Measurements from ENCODE around the gene SBF2.

Gene SBF2

DNA sequence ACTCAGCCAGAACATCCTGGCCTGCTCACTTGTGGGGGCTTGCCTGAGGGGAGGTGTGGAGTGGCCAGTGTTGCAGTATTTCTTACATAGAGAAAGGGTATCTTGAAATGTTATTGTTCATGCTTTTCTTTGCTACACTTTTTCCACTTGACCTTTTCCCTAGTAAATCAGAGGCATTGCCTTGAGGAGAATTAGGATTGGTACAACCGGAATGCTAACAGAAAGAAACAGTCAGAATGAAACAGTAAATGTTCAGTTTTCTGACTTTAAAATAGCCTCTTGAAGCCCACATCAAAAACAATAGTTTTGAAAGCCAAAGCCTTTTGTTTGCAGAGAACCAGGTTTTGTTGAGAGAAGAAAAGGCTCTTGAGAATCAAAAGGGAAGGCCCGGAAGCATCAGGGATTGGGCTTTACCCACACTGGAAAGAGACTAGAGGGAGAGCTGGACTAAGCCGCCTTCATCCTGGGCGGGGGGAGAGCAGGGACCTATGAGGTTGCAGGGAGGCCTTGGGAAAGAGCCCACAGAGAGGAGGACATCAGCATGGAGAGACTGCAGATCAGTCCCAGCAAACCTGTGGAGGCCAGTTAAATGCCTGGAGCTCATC, 23.2 kb upstream of the SBF2 start:
- no peak for DNase-seq

DNA sequence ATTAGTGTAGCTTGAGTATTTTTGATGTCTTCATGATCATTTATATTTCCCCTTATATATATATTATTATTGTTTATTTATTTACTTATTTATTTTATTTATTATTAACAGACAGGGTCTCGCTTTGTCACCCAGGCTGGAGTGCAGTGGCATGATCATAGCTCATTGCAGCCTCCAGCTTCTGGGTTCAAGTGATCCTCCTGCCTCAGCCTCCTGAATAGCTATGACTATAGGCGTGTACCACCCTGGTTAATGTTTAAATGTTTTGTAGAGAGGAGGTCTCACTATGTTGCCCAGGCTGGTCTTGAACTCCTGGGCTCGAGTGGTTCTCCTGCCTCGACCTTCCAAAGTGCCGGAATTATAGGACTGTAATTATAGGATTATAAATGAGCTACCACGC, 21.1 kb upstream of the SBF2 start:
- no peak for DNase-seq

DNA sequence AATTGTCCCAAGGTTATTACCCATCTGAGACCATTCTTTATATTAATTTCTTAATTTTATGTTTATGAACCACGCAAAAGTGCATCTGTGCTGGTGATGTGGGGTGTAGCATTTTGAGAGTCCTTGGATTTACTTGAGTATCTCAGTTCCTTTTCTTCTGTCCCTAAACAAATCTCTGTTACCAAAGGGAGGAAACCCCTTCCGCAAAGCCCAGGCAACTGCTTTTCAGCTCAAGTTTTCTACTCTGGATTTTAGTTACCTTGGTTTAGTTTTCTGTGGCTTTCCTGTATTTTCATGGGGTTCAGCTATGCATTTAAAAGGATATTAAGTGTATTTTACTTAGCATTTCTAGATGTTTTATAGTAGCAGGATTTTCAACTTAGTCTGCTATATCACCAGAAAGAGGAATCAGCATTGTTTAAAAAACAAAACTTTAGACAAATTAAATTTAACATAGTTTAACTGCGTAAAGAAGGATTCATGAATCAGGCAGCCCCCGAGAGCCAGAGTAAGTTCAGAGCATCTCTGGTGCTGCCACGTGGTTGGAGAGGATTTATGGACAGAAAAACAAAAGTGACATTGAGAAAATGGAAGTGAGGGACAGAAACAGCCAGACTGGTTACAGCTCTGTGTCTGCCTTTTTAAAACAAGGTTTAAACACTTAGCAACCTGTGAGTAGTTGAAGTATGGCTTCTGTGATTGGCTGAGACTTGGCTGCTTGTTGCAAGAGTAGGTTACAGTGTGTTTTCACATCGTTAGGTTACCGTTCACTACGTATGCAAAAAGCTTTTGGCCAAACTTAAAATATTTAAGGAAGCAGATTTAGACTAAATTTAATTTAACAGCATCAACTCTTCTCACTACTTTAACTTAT, 20.4 kb upstream of the SBF2 start:
- no peak for DNase-seq

DNA sequence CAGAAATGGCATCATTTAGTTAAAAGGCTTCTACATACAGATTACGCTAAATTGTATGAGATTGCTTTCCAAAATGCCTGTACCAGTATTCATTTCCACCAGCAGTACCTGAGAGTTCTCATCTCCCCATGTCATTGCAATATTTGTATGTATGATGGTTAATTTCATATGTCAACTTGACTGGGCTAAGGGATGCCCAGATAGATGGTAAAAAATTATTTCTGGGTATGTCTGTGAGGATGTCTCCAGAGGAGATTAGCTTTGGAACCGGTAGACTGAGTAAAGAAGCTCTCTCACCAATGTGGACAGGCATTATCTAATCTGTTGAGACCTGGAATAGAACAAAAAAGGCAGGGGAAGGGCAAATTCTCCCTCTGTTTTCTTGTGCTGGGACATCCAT, 17.8 kb upstream of the SBF2 start:
- DNase-seq, result no peak

DNA sequence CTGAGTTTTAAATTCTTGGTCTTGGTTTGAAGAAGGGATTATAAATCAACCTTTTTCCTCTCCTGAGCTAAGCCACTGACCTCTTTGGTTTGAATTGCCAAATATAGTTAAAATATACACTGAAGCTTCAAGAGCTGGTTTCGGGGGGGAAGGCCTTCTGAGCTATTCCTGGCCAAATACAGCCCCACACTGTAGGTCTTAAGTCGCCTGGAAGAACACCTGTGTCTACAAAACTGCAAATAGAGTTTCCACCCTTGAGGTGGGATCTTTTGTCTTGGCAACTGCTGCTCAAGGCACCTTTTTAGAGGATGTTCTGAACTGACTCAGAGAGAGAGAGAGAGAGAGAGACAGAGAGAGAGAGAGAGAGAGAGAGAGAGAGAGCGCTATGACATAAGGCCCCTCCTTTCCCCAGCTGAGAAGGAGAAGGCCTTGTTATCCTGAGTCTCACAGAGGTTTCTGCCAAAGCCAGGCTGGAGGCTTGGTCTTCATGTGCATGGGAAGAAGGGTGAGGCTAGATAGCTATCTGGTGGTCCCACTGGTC, 16.4 kb upstream of the SBF2 start:
- no peak for DNase-seq

DNA sequence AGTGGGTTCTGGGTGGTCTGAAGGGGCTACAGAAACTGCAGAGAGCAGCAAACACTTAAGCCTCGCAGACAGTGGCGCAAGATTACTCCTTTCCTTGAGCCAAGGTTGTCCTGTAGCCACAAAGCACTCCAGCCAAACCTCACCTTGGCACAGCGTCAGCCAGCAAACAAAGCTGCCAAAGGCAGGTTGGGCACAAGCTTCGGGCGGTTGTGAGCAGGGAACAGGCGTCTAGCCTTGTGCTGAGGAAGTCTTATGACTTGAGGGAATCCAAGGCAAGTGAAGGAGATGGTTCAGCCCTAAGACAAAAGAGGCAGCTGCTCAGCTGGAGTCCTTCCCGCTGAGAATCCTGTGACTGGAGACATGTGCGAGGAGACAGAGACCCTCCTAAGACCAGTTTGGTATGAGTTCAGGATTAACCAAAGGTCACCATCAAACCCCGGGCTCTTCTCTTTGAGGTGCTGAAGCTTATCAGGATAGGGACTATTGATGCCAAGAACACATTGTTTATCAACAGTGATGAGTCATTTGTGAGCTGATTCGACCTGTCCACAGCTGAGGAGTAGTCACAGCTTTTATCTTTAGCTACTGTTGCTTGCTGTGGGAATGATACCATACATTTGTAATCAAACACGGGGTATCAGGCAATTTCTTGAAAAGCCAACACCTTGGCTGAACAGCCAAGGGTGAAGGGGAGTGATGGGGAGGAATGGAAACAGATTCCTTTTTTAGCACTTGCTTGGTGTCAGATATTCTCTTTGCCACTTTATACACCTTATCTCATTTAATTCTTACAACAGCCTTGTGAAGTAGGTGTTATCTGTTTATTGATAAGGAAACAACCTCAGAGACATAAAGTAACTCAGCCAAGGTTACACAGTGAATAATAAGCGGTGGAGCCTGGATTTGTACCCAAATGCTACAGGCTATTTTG, 15.4 kb upstream of the SBF2 start:
- no peak for DNase-seq

DNA sequence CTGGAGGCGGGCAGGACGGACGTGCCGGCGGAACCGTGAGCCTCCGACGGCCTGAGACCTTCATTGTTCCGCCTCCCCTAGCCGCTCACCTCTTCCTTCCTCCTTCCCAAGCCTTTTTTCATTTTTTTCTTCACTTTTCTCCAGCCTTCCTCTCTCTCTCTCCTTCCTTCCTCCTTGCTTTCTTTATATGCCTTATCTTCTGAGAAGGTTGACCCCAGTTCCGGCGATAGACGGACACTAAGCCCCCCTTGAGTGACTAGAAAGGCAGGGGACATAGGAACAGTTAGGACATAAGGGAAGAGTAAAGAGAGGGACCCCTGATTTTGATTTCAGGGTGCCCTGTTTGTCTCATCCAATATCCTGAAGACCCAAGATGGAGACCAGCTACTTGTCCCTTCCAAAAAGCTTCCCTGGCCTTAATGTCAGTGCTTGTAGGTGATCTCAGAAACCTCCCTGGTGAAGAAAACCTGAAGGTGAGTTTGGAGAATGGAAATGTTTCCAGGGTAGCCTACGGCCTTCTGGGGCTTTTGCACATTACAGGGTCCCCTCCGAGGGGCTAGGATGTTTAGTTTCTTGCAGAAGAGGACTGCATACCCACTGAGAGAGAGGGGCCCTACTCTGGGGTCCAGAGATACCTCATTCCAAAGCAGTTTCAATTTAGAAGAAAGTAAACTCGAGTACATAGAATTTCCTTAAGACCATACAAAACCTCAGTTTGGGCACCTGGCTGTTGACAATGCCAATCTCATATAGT, 14.4 kb upstream of the SBF2 start:
- no peak for DNase-seq

DNA sequence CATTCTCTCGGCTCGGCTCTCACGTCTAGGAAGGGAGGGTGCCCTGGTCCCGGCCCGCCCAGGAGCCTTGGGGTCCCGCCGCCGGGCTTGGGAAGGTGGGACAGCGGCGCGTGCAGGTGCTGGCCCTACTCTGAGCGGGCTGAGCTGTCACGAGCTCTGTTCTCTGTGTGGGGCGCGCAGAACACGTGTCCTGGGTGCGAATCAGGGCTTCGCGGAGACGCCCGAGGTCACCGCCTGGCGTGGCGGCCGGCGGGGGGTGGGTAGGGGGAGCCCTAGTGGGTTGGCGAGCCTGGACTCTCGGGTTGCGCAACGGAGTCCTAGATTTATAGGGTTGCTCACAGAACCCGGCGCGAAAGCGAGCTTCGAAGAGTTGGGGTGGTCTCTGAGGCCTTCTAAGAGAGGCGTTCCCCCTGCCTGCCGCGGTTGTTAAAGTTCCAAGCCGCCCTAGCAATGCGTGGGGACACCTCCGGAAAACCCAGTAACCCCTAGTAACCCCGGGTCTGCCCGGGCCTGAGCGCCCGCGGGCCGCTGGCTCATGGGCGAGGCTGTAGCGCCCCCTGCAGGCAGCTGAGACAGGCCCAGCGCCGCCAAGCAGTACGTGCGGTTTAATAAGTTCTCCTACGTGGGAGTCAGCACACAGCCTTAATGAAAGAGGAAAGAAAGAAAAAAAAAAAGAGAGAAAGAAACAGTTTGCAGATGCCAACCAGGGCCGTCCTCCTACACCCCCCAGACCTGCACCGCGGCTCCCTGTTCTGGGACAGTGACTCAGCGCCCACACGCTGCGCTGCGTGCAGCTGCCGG, 13.6 kb upstream of the SBF2 start:
- DNase-seq, result peak; percentile 64

DNA sequence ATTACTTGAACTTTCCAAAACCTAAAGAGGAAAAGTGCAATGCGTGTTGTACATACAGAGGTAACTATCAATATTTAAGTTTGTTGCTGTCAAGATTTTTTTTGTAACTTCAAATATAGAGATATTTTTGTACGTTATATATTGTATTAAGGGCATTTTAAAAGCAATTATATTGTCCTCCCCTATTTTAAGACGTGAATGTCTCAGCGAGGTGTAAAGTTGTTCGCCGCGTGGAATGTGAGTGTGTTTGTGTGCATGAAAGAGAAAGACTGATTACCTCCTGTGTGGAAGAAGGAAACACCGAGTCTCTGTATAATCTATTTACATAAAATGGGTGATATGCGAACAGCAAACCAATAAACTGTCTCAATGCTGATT, 13.0 kb upstream of the SBF2 start:
- DNase-seq, result no peak

DNA sequence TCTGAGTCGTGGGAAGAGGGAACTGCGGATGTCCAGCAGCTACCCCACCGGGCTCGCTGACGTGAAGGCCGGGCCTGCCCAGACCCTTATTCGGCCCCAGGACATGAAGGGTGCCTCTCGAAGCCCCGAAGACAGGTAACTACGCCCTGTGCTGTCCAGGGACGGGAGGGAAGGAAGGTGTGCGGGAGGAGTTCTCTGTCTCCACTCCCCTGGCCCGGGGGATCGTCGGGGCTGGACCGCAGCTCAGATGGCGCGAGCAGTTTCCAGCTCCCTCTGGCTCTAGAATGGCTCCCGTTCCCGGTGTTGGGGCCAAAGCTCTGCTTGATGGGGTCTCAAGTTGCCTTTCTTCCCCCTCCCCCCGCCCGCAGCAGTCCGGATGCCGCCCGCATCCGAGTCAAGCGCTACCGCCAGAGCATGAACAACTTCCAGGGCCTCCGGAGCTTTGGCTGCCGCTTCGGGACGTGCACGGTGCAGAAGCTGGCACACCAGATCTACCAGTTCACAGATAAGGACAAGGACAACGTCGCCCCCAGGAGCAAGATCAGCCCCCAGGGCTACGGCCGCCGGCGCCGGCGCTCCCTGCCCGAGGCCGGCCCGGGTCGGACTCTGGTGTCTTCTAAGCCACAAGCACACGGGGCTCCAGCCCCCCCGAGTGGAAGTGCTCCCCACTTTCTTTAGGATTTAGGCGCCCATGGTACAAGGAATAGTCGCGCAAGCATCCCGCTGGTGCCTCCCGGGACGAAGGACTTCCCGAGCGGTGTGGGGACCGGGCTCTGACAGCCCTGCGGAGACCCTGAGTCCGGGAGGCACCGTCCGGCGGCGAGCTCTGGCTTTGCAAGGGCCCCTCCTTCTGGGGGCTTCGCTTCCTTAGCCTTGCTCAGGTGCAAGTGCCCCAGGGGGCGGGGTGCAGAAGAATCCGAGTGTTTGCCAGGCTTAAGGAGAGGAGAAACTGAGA, 12.2 kb upstream of the SBF2 start:
- no peak for DNase-seq

DNA sequence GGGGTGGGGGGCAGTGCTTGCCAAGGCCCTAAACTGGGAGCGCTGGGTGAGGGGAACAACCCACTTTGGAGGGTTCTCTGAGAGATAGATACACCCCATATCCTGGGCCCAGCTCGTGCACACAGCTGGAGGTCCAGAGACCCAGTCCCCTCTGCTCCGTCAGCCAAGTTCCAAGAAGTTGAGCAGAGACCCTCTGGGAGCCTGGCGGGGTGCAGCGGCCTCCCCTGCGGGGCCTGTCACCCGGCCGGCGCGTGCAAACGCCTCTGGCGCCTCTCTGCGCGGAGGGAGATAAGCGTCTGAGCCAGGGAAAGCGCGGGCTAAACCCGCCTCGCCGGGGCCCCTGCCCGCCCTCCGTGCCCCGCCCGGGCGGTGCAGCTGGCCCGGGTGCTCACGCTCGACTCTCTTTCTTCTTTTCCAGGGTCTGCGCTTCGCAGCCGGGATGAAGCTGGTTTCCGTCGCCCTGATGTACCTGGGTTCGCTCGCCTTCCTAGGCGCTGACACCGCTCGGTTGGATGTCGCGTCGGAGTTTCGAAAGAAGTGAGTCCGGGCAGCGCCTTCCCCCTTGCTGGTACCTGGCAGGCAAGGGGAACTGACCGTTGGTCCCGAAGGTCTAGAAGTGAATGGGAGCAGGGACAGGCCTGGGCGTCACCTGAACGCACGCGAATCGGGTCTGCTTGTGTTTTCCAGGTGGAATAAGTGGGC, 11.4 kb upstream of the SBF2 start:
- DNase-seq, result peak; percentile 20

DNA sequence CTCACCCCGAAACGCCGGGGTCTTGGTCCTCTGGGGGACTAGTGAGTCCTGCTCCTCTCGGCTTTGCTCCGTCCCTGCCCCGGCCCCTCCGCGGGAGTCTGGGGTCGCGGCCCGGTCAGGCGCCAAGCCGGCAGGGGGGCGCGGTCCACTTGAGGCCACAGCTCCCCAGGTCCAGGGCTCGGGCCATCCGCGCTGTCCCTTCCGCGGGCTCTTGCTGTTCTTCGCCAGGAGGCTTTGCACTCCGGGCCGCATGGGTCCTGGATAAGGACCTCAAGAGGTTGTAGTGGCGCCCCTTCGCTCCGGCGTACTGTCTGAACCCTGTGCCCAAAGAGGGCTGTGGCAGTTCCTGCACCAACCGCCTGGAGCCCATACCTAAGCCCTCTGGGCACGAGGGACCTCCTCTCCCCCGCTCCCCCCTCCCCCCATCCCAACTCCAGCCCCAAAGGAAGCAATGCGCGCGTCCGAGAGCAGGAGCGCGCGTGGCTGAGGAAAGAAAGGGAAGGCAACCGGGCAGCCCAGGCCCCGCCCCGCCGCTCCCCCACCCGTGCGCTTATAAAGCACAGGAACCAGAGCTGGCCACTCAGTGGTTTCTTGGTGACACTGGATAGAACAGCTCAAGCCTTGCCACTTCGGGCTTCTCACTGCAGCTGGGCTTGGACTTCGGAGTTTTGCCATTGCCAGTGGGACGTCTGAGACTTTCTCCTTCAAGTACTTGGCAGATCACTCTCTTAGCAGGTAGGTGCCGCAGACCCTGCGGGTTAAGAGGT, 10.7 kb upstream of the SBF2 start, which contains the start of gene ADM:
Gene ADM, plus strand, starts transcription at position 579 of the 767 bp plus-strand sequence. CDS start 628 bp downstream, outside the sequence.
- DNase-seq, result peak; percentile 79

DNA sequence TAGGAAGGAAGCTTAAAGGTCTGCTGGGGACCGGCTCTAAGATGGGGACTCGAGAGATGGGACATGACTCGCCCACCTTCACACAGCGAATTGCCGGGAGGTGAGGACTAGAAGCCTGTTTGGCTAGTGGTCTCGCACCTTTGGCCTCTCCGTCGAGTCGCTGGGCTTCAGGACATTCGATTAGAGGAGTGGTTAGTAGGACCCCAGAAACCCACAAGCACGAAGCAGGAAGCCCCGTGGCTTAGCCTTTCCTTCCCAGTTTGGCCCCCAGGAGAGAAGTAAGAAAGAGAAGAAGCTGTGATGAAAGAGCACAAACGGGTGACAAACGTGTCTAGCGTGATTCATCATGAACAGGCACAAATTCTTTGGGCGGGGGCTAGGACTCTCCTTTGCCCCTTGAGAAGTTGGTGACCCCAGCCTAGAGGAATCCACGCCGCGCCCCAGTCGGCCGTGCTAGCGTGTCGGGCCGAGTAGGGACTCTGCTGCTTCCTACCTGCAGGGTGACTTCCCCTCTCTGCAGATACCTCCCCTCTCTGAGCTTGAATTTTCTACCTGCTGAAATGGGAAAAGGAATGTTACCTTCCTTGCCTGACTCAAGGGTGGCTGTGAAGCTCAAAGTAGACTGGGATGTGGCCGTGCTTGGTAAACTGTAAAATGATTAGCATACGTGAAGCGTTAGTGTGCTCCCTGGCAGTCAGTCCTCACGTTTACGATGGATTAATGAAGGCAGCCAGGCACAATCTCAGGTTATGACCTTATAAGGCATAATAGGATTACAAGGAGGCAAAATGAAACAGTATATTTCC, 9.7 kb upstream of the SBF2 start:
- DNase-seq, result peak; percentile 42

DNA sequence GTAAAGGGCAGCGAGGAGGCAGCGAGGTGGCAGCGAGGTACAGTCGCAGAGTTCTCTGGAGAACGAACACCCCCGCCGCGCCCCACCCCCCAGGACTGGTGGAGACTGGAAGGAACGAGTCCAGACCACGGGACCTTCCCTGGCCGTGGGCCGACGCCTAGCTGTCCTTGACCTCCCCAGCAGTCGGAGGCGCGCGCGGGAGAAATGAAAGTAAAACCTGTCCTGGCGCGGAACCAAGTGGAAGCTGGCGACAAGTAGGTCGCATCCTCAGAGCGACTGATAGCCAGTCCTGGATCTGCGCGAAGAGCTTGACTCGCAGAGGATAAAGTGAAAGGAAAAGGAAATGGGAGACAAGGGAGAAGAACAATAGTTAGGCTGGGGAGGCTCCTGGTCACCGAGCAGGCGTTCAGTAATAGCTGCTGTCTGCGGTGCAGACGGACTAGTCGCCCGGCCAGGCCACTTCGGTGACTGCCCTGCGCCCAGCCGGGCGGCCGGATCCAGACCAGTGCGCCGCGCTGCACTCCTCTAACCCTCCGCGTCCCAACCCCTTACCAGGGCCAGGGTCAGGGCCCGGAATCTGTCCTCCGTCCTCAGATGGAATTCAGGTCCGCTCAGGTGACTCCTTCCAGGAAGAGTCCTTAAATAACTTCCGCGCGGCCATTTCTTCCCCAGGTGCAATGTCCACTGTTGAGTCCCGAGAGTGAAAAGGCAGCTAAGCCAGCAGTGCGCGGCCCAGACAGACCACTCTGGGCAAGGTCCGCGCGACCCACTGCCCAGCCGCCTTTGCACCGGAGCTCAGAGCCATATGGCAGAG, 8.9 kb upstream of the SBF2 start:
- DNase-seq, result peak; percentile 33

DNA sequence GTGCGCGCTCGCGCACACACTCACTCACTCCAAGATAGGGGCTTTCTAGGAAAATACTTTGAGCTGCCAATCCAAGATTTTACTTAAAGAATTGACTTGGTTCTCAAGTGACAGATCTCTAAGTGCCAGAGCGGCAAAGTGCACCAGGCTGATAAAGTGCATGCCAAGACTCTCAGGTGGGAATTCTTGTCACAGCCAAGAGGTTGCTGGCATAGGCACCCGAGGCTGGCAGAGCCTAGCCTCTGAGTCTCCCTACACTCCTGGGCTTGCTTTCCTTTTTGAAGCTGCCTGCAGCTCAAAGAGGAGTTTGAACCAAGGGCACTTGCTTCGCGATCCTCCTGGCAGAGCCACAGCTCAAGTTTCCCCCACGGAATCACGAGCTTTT, 8.3 kb upstream of the SBF2 start:
- DNase-seq, result no peak

DNA sequence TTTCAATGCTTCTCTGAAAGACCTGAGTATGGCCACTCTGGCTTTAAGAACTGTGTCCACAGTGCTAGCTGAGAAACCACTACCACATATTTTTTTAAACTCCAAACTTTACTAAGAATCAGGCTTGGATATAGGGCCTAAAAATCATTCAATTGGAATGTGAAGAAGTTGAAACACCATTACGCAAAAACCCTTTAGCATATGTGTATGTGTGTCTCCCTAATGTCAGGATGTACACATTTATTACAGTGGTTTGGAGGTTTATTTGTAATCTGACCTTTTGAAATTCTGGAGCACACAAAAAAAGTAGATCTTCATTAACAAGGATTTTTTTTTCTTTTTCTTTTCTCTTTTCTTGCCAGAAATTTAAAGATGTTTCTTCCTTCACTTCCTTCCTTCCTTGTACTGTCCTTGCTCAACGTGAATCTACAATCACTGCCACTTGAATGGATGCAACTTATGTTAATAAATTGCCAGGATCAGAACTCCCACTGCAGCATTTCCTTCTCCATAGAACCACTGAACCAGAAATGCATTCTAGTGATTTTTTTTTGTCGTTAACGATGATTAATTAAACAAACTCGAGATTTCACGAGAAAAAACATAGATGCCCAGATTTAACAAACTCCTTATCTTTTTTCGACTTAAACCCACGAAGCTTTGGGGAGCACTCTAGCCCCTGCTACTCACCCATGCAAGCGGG, 7.8 kb upstream of the SBF2 start:
- DNase-seq, result no peak

Data from NCI-H748 treated with DMSO at 0.1 percent for 48 hours (cell line).